Hepatocyte (in vitro differentiated cells): ENCODE results near the gene CLEC16A.

Experiments
- CTCF ChIP-seq: fragments of 200-600 bp; sonication (generic); IDR thresholded peaks from 2 replicates; pipeline ENCODE4 v1.5.1; 2016; ENCODE audit warnings: antibody characterized with exemption, mild to moderate bottlenecking; ENCODE audit not compliant: poor library complexity
- EZH2 ChIP-seq: fragments of 200-600 bp; sonication (generic); IDR thresholded peaks from 2 replicates; pipeline ENCODE4 v1.6.1; 2016; ENCODE audit warnings: antibody characterized with exemption, mild to moderate bottlenecking, borderline replicate concordance

DNA sequence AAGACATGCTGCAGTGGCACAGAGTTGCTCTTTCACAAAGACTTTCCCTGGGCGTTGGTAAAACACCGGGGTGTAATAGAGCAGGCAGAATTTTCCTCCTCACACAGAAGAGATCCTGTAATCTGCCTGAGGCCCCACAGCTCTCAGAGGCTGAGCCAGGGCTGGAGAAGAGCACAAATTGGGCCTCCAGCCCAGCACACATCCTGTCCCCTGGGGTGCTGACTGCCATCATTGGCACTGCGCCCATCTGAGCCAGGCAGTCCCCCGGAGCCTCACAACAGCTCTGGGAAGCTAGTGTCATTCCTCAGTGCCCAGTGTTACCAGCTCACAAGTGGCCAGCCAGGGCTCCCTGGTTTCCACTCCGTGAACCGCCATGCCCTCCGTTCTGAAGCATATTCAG is 192.2 kb downstream of the CLEC16A start:
- no peak for TF ChIP-seq EZH2
- no peak for TF ChIP-seq CTCF
